Measurements from ENCODE around the gene FNBP1.

DNA sequence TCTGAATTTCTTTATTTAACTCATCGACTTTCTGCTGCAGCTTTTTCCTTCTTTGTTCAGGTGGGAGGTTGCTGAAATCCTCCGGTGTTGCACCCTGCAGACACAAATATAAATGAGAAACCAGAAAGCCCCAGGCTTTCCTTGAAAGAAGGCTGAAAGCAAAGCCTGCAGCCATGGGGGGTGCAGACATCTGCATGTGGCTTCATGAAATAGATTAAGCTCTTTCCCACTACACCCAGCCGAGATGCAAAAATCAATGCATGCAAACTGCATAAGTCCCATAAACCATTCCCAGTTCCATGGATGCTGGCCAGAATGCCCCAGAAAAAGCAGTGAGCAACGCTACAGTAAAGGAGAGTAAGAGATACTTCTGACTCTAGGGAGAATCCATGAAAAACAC, 134.1 kb downstream of the FNBP1 start:
- TF ChIP-seq CTCF (IDR thresholded peaks at IDR 0.05) = no peak
- TF ChIP-seq RAD21 (IDR thresholded peaks at IDR 0.05; ENCODE audit: low read length) = no peak
- TF ChIP-seq RXRA (IDR thresholded peaks at IDR 0.05; ENCODE audit: borderline replicate concordance, low read depth) = no peak
- TF ChIP-seq CHD2 (IDR thresholded peaks at IDR 0.05; ENCODE audit: low read length, partially characterized antibody) = no peak
- TF ChIP-seq JUND (IDR thresholded peaks at IDR 0.05) = no peak
- TF ChIP-seq, protein P1, sequence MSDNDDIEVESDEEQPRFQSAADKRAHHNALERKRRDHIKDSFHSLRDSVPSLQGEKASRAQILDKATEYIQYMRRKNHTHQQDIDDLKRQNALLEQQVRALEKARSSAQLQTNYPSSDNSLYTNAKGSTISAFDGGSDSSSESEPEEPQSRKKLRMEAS (IDR thresholded peaks at IDR 0.05; ENCODE audit: low read depth) = no peak
